ENCODE measurements around the gene MCM7. TPM values are rescaled to one million over a fixed set of nuclear protein-coding genes. Genes with fewer than 3 reads are reported as not detected.

MCM7 gene
- total and polyA plus RNA-seq, 2 of the 13 experiments (the other 11 are each of a cell fraction or from before 2014, with no cell fraction given), result 84.5 to 214 TPM

GRCh38 chr7:100127866-100128636, 26.9 kb upstream of the MCM7 start (continued):
- TF ChIP-seq ZNF282 (IDR thresholded peaks at IDR 0.05; ENCODE audit: partially characterized antibody) (no peak), FOXK1 (CRISPR knock-in tag; IDR thresholded peaks at IDR 0.05; ENCODE audit: borderline replicate concordance, low read depth) (no peak), TFDP1 (CRISPR knock-in tag; IDR thresholded peaks at IDR 0.05; ENCODE audit: borderline replicate concordance) (0 out of 2 replicates have a peak, but pooled peaks have one; percentile 31), ZNF615 (CRISPR knock-in tag; IDR thresholded peaks at IDR 0.05; ENCODE audit: borderline replicate concordance) (no peak), SP140L (CRISPR knock-in tag; IDR thresholded peaks at IDR 0.05; ENCODE audit: borderline replicate concordance) (no peak), MBD4 (IDR thresholded peaks at IDR 0.05; ENCODE audit: borderline replicate concordance, low read length) (no peak), CCAR2 (optimal IDR thresholded peaks at IDR 0.05; ENCODE audit: low read depth, low read length) (no peak), RCOR2 (CRISPR knock-in tag; IDR thresholded peaks at IDR 0.05) (no peak), ARNTL (CRISPR knock-in tag; IDR thresholded peaks at IDR 0.05) (0 out of 2 replicates have a peak, but pooled peaks have one; percentile 14), ZNF609 (CRISPR knock-in tag; IDR thresholded peaks at IDR 0.05; ENCODE audit: borderline replicate concordance) (no peak; the same call in 1 of the 2 replicates), CERS6 (CRISPR knock-in tag; IDR thresholded peaks at IDR 0.05) (no peak), PHF5A (CRISPR knock-in tag; IDR thresholded peaks at IDR 0.05; ENCODE audit: low read depth, unreplicated experiment) (no peak), SP4 (CRISPR knock-in tag; IDR thresholded peaks at IDR 0.05) (no peak), POGK (CRISPR knock-in tag; conservative IDR thresholded peaks at IDR 0.05) (no peak), ASH2L (IDR thresholded peaks at IDR 0.05; ENCODE audit: insufficient read length, low read depth, low read length) (peak; percentile 36), THRA (CRISPR knock-in tag; IDR thresholded peaks at IDR 0.05; ENCODE audit: borderline replicate concordance) (no peak)

Measured in HepG2 (cell line).